HEK293T (cell line): ENCODE measurements around the gene NFE2.

ENCODE experiments used
- FOXK2 ChIP-seq: fragments of 450-650 bp; IDR thresholded peaks from 2 replicates; pipeline ENCODE4 v1.6.1; 2016; ENCODE audit warnings: mild to moderate bottlenecking
- FOXM1 ChIP-seq: fragments of 450-650 bp; IDR thresholded peaks from 2 replicates; pipeline ENCODE4 v1.6.1; 2017; ENCODE audit warnings: mild to moderate bottlenecking, borderline replicate concordance
- HDGF ChIP-seq: fragments of 450-650 bp; IDR thresholded peaks from 2 replicates; pipeline ENCODE4 v1.6.1; 2017; ENCODE audit warnings: antibody characterized with exemption, borderline replicate concordance
- SP1 ChIP-seq: fragments of 450-650 bp; IDR thresholded peaks from 2 replicates; pipeline ENCODE4 v1.6.1; 2017
- SUZ12 ChIP-seq: fragments of 450-650 bp; IDR thresholded peaks from 2 replicates; pipeline ENCODE4 v1.6.1; 2016; ENCODE audit warnings: mild to moderate bottlenecking

- TF ChIP-seq HDGF, result no peak
- no peak for TF ChIP-seq SUZ12
- TF ChIP-seq SP1, result no peak
- no peak for TF ChIP-seq FOXK2
- no peak for TF ChIP-seq FOXM1
These were observed 38.0 kb upstream of the NFE2 start for GRCh38 chr12:54338698-54339296.
